OCI-LY1 (cell line): ENCODE results near the gene PTPN14.

Experiments used
- H2AFZ ChIP-seq: fragments of 200-600 bp; sonication (generic), shearing (Covaris generic); 2 replicates; pipeline ENCODE4 v1.6.0; 2014; ENCODE audit warnings: antibody characterized with exemption, mild to moderate bottlenecking, low read length
- H3F3A ChIP-seq: fragments of 200-600 bp; sonication (generic), shearing (Covaris generic); 2 replicates; pipeline ENCODE4 v1.6.0; 2014; ENCODE audit warnings: mild to moderate bottlenecking, antibody characterized with exemption, low read length, moderate library complexity; ENCODE audit not compliant: insufficient read depth
- H3K27ac ChIP-seq: fragments of 200-600 bp; sonication (generic); 2 replicates; pipeline ENCODE4 v1.5.1; 2014; ENCODE audit warnings: low read length, mixed run types, mild to moderate bottlenecking, low read depth; ENCODE audit not compliant: poor library complexity, severe bottlenecking
- H3K27me3 ChIP-seq: fragments of 200-600 bp; sonication (generic); 2 replicates; pipeline ENCODE4 v1.6.0; 2014; ENCODE audit warnings: antibody characterized with exemption, mild to moderate bottlenecking, low read length, moderate library complexity; ENCODE audit not compliant: insufficient read depth
- H3K36me3 ChIP-seq: fragments of 200-600 bp; sonication (generic); 2 replicates; pipeline ENCODE4 v1.6.1; 2014; ENCODE audit warnings: mild to moderate bottlenecking, antibody characterized with exemption, low read length, moderate library complexity, mixed read lengths; ENCODE audit not compliant: insufficient read depth
- H3K4me1 ChIP-seq: fragments of 200-600 bp; sonication (generic); 2 replicates; pipeline ENCODE4 v1.5.1; 2014; ENCODE audit warnings: mild to moderate bottlenecking, low read length, moderate library complexity; ENCODE audit not compliant: insufficient read depth, severe bottlenecking
- H3K4me2 ChIP-seq: fragments of 200-600 bp; sonication (generic), shearing (Covaris generic); 2 replicates; pipeline ENCODE4 v1.6.1; 2014; ENCODE audit warnings: low read length
- H3K4me3 ChIP-seq: fragments of 200-600 bp; sonication (generic); 2 replicates; pipeline ENCODE4 v1.5.1; 2014; ENCODE audit warnings: low read length, low read depth, mild to moderate bottlenecking, mixed read lengths; ENCODE audit not compliant: poor library complexity, severe bottlenecking
- H3K79me2 ChIP-seq: fragments of 200-600 bp; shearing (Covaris generic); 2 replicates; pipeline ENCODE4 v1.6.1; 2016; ENCODE audit warnings: mixed run types, low read length, mixed read lengths; ENCODE audit not compliant: insufficient read depth
- H3K9ac ChIP-seq: fragments of 200-600 bp; sonication (generic), shearing (Covaris generic); 2 replicates; pipeline ENCODE4 v1.6.1; 2014; ENCODE audit warnings: mild to moderate bottlenecking, low read length, mixed read lengths
- H3K9me2 ChIP-seq: fragments of 200-600 bp; sonication (generic), shearing (Covaris generic); 2 replicates; pipeline ENCODE4 v1.6.1; 2014; ENCODE audit warnings: low read depth, mild to moderate bottlenecking, low read length, mixed read lengths
- H3K9me3 ChIP-seq: fragments of 200-600 bp; shearing (Covaris generic); 2 replicates; pipeline ENCODE4 v1.6.1; 2014; ENCODE audit warnings: low read length, mixed read lengths
- H4K20me1 ChIP-seq: fragments of 200-600 bp; sonication (generic), shearing (Covaris generic); 2 replicates; pipeline ENCODE4 v1.6.0; 2016; ENCODE audit warnings: mild to moderate bottlenecking, low read length; ENCODE audit not compliant: insufficient read depth
- EZH2 ChIP-seq: fragments of 200-600 bp; sonication (generic), shearing (Covaris generic); IDR thresholded peaks from 2 replicates; pipeline ENCODE4 v1.8.0; 2017; ENCODE audit warnings: borderline replicate concordance, mixed run types, mild to moderate bottlenecking, antibody characterized with exemption, low read length, moderate library complexity, mixed read lengths
- TF ChIP-seq, protein P1 (sequence below): fragments of 200-600 bp; sonication (generic), shearing (Covaris generic); IDR thresholded peaks from 2 replicates; pipeline ENCODE4 v1.5.1; 2017; ENCODE audit warnings: mild to moderate bottlenecking, antibody characterized with exemption, low read length, moderate library complexity, mixed read lengths

PTPN14 gene

DNA sequence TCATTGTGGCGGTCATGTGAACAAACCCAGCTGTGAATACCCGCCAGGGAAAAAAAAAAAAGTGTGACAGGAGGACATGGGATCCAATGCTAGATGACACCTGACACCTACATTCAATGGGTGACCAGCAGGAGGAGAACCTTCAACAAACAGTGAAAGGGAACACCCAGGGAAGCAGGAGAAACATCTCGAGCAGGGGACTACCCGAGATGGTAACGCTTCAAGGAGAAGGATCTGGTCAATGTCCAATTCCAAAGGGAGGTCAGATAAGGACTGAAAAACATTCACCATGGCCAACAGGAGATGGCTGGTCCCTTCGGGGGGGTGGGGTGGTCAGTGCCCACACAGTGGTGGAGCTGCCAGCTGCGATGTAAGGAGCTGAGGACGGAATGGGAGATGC lies 46.3 kb downstream of the PTPN14 start:
- no peak for TF ChIP-seq EZH2
- TF ChIP-seq, protein P1, sequence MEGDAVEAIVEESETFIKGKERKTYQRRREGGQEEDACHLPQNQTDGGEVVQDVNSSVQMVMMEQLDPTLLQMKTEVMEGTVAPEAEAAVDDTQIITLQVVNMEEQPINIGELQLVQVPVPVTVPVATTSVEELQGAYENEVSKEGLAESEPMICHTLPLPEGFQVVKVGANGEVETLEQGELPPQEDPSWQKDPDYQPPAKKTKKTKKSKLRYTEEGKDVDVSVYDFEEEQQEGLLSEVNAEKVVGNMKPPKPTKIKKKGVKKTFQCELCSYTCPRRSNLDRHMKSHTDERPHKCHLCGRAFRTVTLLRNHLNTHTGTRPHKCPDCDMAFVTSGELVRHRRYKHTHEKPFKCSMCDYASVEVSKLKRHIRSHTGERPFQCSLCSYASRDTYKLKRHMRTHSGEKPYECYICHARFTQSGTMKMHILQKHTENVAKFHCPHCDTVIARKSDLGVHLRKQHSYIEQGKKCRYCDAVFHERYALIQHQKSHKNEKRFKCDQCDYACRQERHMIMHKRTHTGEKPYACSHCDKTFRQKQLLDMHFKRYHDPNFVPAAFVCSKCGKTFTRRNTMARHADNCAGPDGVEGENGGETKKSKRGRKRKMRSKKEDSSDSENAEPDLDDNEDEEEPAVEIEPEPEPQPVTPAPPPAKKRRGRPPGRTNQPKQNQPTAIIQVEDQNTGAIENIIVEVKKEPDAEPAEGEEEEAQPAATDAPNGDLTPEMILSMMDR, result no peak
- Histone ChIP-seq H2AFZ (no peak overlapping the region), H3K79me2 (no peaks in the 10 kb centered on the region), H3K27me3 (no peaks in the 10 kb centered on the region), H3K36me3 (no peaks in the 10 kb centered on the region), H3K27ac (no peak overlapping the region), H3K9me2 (no peaks in the 10 kb centered on the region), H3F3A (no peaks in the 10 kb centered on the region), H4K20me1 (no peaks in the 10 kb centered on the region), H3K4me2 (no peak overlapping the region), H3K9ac (no peak overlapping the region), H3K9me3 (no peaks in the 10 kb centered on the region), H3K4me3 (no peak overlapping the region), H3K4me1 (no peaks in the 10 kb centered on the region)

DNA sequence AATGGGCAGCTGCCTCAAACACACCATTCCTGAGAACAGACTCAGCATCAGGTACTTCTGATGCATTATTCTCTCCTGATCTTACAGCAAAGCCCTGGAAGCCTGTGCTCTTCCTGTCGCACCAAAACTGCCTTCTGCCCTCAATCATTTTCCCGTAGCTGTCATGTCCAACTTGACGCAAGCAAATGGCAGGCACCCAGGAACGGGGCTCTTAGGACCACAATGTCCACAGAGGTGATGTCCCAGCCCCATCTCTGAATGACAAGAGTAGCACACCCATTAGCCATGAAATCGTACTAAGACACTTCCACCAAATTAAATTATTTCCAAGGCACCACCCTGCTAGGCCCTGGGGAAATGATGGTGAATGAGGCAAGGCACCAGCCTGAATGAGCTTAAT lies 47.1 kb downstream of the PTPN14 start:
- Histone ChIP-seq H3K79me2 (no peaks in the 10 kb centered on the region), H3F3A (no peaks in the 10 kb centered on the region), H3K9ac (no peak overlapping the region), H3K4me1 (no peaks in the 10 kb centered on the region), H3K27me3 (no peaks in the 10 kb centered on the region), H3K4me3 (no peak overlapping the region), H3K4me2 (no peak overlapping the region), H3K27ac (no peak overlapping the region), H2AFZ (no peak overlapping the region), H3K36me3 (no peaks in the 10 kb centered on the region), H4K20me1 (no peaks in the 10 kb centered on the region), H3K9me3 (no peaks in the 10 kb centered on the region), H3K9me2 (no peaks in the 10 kb centered on the region)
- TF ChIP-seq, protein P1, result no peak
- no peak for TF ChIP-seq EZH2

DNA sequence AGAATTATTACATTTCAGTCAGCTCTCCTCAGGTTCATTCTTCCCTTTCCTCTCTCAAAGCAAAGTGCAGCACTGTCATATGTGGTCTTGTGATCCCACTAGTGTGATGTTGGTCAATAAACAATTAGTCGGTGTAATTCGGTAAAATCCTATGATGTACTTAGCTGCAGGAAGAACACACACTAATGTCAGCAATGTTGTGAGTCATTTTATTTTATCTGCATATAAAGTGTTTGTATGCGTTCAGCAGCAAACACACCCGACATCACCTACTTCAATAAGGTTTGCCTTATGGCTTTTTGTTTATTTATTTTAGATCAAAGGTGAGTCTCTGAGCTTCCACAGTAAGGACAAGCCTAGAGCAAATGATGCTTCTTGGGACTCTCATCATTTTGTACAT lies 47.8 kb downstream of the PTPN14 start:
- no peaks in the 10 kb centered on the region for H4K20me1 ChIP-seq
- no peaks in the 10 kb centered on the region for H3F3A ChIP-seq
- no peaks in the 10 kb centered on the region for H3K27me3 ChIP-seq
- no peaks in the 10 kb centered on the region for H3K4me1 ChIP-seq
- H3K79me2 ChIP-seq, result no peaks in the 10 kb centered on the region
- no peaks in the 10 kb centered on the region for H3K36me3 ChIP-seq
- TF ChIP-seq, protein P1, result no peak
- no peak for TF ChIP-seq EZH2
- no peaks in the 10 kb centered on the region for H3K9me2 ChIP-seq
- no peak overlapping the region for H3K4me2 ChIP-seq
- H2AFZ ChIP-seq, result no peak overlapping the region
- no peak overlapping the region for H3K9ac ChIP-seq
- H3K4me3 ChIP-seq, result no peak overlapping the region
- H3K9me3 ChIP-seq, result no peaks in the 10 kb centered on the region
- no peak overlapping the region for H3K27ac ChIP-seq
